Activated CD4-positive, alpha-beta T cell treated with anti-CD3 and anti-CD28 coated beads for 36 hours (primary cell): ENCODE results near the gene LMX1A. TPM values are rescaled to one million over a fixed set of nuclear protein-coding genes. Genes with fewer than 3 reads are reported as not detected.

Source experiments
- ATAC-seq: fragments of 200-7000 bp; cut with Tn5 transposase; one replicate; pipeline ENCODE4 v1.10.0; 2021; ENCODE audit warnings: mild to moderate bottlenecking, moderate library complexity
- CTCF ChIA-PET: fragments of 350-600 bp; sonication (Branson Sonifier 250); formaldehyde crosslinking; loops from one replicate; lab custom pipeline; 2021; ENCODE audit warnings: antibody characterized with exemption; lab: Charles Lee
- POLR2A ChIA-PET: fragments of 350-600 bp; sonication (Branson Sonifier 250); formaldehyde crosslinking; loops from one replicate; lab custom pipeline; 2021; ENCODE audit warnings: antibody characterized with exemption, inconsistent platforms; lab: Charles Lee
- DNase-seq: peaks from one replicate; pipeline ENCODE4 v3.0.0-alpha.2; 2020
- H3K27ac Mint-ChIP-seq: one replicate; pipeline ENCODE4 v1.8.0; 2021; ENCODE audit warnings: mixed read lengths
- H3K27me3 Mint-ChIP-seq: one replicate; pipeline ENCODE4 v1.8.0; 2021; ENCODE audit warnings: mixed read lengths
- H3K36me3 Mint-ChIP-seq: one replicate; pipeline ENCODE4 v1.8.0; 2021; ENCODE audit warnings: low read depth, mixed read lengths
- H3K4me1 Mint-ChIP-seq: one replicate; pipeline ENCODE4 v1.8.0; 2021; ENCODE audit warnings: mixed read lengths
- H3K4me3 Mint-ChIP-seq: one replicate; pipeline ENCODE4 v1.8.0; 2021; ENCODE audit warnings: mild to moderate bottlenecking, moderate library complexity, mixed read lengths
- H3K9me3 Mint-ChIP-seq: one replicate; pipeline ENCODE4 v1.8.0; 2021; ENCODE audit warnings: low read depth, mixed read lengths
- intact Hi-C, 2 experiments: fragments of 100-400 bp; cut with DNase I in 1 of 2; cut with micrococcal nuclease in 1 of 2; formaldehyde crosslinking; loops; one replicate each; pipeline versions ENCODE4 v1.14.2 to v1.15.1; 2022 to 2024; cut with DNase I, micrococcal nuclease
- total RNA-seq, 2 experiments: library from RNA; stranded (reverse); gene quantifications; one replicate each; pipeline ENCODE4 v1.2.3, GENCODE V29; 2021

The LMX1A gene
- total RNA-seq, 2 experiments from 2014 or later, result not detected

DNA sequence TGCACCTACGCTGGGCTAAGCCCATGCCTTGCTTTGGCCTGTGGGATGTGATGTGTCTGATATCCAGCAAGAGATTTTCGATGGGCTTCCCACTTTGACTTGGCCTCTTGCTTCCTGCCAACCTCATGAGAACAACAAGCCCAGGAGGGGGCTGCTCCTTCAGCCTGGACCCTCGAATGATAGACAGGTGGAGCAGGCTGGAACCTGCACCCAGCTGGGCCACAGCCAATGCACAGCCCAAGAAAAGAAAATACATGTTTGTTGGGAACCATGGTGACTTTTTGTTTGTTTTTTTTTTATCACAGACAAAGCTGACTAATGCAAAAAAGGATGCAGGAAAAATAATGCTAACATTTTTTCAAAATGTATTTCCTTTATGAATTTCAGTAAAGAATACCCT lies 144.3 kb downstream of the LMX1A start:
- no peak overlapping the region for H3K4me3 Mint-ChIP-seq
- H3K36me3 Mint-ChIP-seq, result no peaks in the 10 kb centered on the region
- intact Hi-C loops, result no loop called here
- H3K27me3 Mint-ChIP-seq, result no peaks in the 10 kb centered on the region
- H3K4me1 Mint-ChIP-seq, result no peaks in the 10 kb centered on the region
- DNase-seq (no peak), ATAC-seq (no peak)
- POLR2A ChIA-PET, result no interaction called here
- no peak overlapping the region for H3K27ac Mint-ChIP-seq
- H3K9me3 Mint-ChIP-seq, result no peaks in the 10 kb centered on the region
- CTCF ChIA-PET, result interaction anchor here (0.7 kb wide), 1 partner anchor 1542 kb away, joined by 3 read pairs; no protein-coding TSS in a partner anchor

DNA sequence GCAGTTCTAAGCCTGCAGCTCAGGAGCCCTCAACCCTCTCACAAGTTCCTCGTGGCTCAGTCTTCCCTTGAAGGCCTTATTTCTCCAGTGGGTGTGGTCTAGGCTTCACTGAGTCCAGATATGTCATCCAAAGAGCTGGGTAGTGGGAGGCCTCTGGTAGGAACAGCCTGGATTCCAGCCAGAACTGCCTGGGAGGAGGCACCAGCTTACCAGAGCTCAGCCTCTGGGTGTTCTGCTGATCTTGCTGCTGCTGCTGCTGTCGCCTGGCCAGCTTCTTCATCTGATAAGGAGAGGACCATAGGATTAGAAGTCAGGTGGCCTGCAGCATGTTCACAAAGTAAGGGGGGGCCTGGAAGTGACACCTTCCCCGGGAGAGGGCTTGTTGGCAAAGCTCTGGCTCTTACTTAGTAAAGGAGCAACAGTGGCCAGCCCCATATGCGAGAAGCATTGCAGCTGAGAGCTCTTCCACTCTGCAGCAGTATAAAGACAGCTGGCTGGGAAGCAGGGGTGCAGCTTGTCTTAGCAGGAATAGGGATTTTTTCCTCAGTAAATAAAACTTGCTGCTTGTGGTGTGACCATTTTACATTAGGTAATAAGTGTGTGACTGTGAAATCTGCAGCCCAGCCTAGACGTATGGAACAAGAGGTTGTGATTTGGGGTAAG lies 148.5 kb downstream of the LMX1A start:
- no peaks in the 10 kb centered on the region for H3K27me3 Mint-ChIP-seq
- no peaks in the 10 kb centered on the region for H3K4me1 Mint-ChIP-seq
- intact Hi-C loops, result no loop called here
- H3K9me3 Mint-ChIP-seq, result no peaks in the 10 kb centered on the region
- DNase-seq (no peak), ATAC-seq (no peak)
- no peak overlapping the region for H3K27ac Mint-ChIP-seq
- H3K36me3 Mint-ChIP-seq, result no peaks in the 10 kb centered on the region
- no peak overlapping the region for H3K4me3 Mint-ChIP-seq
- CTCF ChIA-PET, result interaction anchor here (0.6 to 0.8 kb wide), 2 partner anchors 22 to 65 kb away, joined by 3 to 4 read pairs; no protein-coding TSS in a partner anchor
- POLR2A ChIA-PET, result no interaction called here

DNA sequence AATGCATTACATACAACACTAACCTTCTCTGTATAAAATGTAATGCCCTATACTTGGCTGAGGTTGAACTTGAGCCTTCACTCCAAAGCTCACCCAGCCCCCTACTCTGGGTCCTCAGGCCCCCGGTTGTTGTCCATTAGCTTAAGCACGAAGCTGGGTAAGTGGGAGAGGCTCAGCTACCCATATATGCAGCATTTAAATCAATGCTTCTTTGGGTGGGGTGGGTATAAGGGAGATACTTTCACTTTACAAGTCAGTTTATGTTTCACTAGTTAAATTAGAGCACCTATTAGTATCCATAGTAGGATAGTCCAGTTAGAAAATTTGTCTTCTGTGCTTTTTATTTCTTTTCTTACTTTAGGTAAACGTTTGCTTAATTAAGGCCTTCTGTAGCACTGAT lies 151.4 kb downstream of the LMX1A start:
- Mint-ChIP-seq H3K9me3 (no peaks in the 10 kb centered on the region), H3K4me1 (no peaks in the 10 kb centered on the region), H3K36me3 (no peaks in the 10 kb centered on the region), H3K4me3 (no peak overlapping the region), H3K27me3 (no peaks in the 10 kb centered on the region), H3K27ac (no peak overlapping the region)
- ChIA-PET POLR2A (no interaction called here), CTCF (no interaction called here)
- intact Hi-C loops, result no loop called here
- no peak for ATAC-seq
- DNase-seq, result no peak

DNA sequence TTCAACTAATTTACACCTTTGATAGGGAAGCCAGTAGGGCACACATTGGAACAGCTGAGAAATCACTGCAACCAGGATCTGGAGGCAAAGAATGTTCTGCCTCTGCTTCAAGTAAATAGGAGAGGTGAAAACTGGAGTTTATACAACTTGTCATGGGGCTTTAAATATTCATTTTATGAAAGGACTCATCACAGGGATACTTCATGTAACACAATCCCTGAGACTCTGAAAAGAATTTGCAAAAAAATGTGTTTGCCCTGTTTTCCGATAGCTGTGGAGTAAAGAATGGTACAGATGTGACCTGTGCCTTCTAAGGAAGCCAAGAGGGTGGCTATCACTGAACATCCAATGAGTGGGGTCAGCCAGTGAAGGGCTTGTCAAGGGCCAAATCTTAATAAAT lies 152.0 kb downstream of the LMX1A start:
- CTCF ChIA-PET, result no interaction called here

DNA sequence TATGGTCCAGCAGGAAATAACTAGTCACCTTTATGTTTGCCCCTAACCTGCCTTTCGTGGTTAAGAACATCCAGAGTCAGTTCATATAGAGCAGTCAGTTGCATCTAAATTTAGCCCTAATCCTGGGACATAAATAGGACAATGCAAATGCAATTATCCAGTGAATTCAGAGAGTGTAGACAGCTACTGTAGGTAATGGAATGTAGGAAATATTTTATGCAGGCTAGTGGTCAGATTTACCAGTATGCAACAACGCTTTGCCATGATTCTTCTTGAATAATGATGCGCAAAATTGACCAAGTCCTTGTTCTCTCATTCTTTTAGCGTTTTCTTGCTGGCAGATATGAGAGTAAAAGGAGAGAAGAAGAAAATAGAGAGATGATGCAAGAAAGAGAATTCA lies 165.4 kb downstream of the LMX1A start:
- CTCF ChIA-PET, result no interaction called here
- no peaks in the 10 kb centered on the region for H3K4me1 Mint-ChIP-seq

More for the DNA sequence above, 152.0 kb downstream of the LMX1A start:
- Mint-ChIP-seq H3K4me1 (no peaks in the 10 kb centered on the region), H3K36me3 (no peaks in the 10 kb centered on the region), H3K27ac (no peak overlapping the region), H3K9me3 (no peaks in the 10 kb centered on the region), H3K27me3 (no peaks in the 10 kb centered on the region), H3K4me3 (no peak overlapping the region)
- POLR2A ChIA-PET, result no interaction called here
- intact Hi-C loops, result no loop called here
- ATAC-seq, result no peak
- no peak for DNase-seq

DNA sequence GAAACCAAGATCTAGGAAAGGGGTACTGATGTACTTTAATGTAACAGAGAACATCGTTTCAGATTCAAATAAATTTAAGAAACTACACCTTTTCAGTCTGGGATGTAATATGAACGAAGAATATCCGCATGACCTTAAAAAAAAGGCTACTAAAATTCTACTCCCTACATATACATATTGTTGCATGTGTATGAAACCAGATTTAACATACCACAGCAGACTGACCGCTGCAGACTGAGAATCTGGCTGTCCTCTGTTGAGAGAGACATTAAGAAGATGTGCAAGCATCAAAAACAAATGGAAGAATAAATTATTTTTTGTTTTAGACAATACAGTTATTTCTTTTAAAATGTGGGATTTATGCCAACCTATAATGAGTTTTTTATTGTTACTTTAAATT lies 166.6 kb downstream of the LMX1A start:
- H3K9me3 Mint-ChIP-seq, result no peaks in the 10 kb centered on the region
- no peak overlapping the region for H3K4me3 Mint-ChIP-seq
- ATAC-seq (no peak), DNase-seq (no peak)
- no peaks in the 10 kb centered on the region for H3K36me3 Mint-ChIP-seq
- no peak overlapping the region for H3K27ac Mint-ChIP-seq
- intact Hi-C loops, result no loop called here
- ChIA-PET CTCF (no interaction called here), POLR2A (no interaction called here)
- no peaks in the 10 kb centered on the region for H3K4me1 Mint-ChIP-seq
- H3K27me3 Mint-ChIP-seq, result peaks cover 5% of the 10 kb centered on the region

More for the DNA sequence above, 165.4 kb downstream of the LMX1A start:
- H3K36me3 Mint-ChIP-seq, result no peaks in the 10 kb centered on the region
- no peaks in the 10 kb centered on the region for H3K9me3 Mint-ChIP-seq
- POLR2A ChIA-PET, result no interaction called here
- no peak for ATAC-seq
- DNase-seq, result no peak
- intact Hi-C loops, result no loop called here
- no peak overlapping the region for H3K4me3 Mint-ChIP-seq
- H3K27me3 Mint-ChIP-seq, result peaks cover 5% of the 10 kb centered on the region
- no peak overlapping the region for H3K27ac Mint-ChIP-seq

DNA sequence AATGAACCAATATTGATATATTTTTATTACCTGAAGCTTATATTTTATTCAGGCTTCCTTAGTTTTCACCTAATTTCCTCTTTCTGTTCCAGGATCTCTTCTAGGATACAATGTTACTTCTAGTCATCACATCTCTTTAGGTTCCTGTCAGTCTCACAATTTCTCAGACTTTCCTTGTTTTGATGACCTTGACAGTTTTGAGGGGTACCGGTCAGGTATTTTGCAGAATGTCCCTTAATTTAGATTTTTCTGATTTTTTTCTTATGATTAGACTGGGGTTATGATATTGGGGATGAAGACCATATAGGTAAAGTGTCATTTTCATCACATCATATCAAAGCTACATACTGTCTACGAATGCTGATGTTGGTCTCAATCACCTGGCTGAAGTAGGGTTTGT lies 167.5 kb downstream of the LMX1A start:
- DNase-seq, result no peak
- peaks cover 2% of the 10 kb centered on the region for H3K27me3 Mint-ChIP-seq
- H3K4me3 Mint-ChIP-seq, result no peak overlapping the region
- CTCF ChIA-PET, result interaction anchor here (0.5 kb wide), 1 partner anchor 600 kb away, joined by 3 read pairs; no protein-coding TSS in a partner anchor
- intact Hi-C loops, result no loop called here
- H3K9me3 Mint-ChIP-seq, result peaks cover 2% of the 10 kb centered on the region
- no peak overlapping the region for H3K27ac Mint-ChIP-seq
- H3K4me1 Mint-ChIP-seq, result no peaks in the 10 kb centered on the region
- POLR2A ChIA-PET, result no interaction called here
- no peak for ATAC-seq
- no peaks in the 10 kb centered on the region for H3K36me3 Mint-ChIP-seq

DNA sequence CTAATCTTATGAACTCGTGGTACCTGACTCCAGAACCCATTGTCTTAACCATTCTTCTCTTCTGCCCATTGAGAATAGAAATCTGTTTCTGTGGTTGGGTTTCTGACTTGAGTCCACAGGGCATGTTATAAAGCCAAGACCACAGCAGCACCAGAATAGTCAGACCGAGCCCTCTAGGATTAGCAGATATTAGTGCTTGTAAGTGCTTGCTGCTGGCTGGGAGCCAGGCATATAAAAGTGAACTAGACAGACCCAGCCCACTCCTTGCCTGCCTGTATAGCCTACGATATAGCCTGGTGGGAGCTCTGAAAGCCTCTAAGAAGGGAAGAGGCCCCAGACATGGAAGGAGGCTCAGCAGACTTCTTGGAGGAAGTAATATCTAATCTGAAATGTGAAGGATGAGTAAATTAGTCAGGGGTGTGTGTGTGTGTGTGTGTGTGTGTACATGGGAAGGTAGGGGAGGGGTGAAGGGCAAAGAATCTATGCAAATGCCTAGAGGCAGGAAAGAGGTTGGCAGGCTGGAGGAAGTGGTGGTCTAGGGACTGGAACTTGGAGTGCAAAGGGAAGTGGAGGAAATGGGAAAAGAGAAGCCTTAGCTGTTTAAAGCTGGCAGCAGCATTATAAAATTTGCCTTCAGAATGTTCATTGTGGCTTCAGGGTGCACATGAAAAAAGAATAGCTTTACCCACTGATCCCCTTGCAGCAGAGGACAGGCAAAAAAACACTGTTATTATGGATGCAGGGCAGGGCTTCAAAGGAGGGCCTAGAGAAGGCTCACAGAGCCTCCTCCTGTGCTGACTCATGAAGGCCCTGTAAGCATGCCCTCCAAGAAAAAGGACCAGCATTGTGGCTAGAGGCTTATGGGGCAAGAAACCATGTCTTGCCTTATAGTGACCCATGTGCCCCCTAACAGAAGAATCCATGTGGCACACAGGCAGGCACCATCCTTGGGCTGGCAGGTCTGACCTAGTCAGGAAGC lies 169.2 kb downstream of the LMX1A start:
- Mint-ChIP-seq H3K4me3 (no peak overlapping the region), H3K36me3 (no peaks in the 10 kb centered on the region), H3K27ac (no peak overlapping the region), H3K4me1 (no peaks in the 10 kb centered on the region), H3K27me3 (peaks cover 5% of the 10 kb centered on the region), H3K9me3 (peaks cover 7% of the 10 kb centered on the region)
- DNase-seq (no peak), ATAC-seq (no peak)
- intact Hi-C loops, result no loop called here
- POLR2A ChIA-PET, result no interaction called here
- CTCF ChIA-PET, result no interaction called here

DNA sequence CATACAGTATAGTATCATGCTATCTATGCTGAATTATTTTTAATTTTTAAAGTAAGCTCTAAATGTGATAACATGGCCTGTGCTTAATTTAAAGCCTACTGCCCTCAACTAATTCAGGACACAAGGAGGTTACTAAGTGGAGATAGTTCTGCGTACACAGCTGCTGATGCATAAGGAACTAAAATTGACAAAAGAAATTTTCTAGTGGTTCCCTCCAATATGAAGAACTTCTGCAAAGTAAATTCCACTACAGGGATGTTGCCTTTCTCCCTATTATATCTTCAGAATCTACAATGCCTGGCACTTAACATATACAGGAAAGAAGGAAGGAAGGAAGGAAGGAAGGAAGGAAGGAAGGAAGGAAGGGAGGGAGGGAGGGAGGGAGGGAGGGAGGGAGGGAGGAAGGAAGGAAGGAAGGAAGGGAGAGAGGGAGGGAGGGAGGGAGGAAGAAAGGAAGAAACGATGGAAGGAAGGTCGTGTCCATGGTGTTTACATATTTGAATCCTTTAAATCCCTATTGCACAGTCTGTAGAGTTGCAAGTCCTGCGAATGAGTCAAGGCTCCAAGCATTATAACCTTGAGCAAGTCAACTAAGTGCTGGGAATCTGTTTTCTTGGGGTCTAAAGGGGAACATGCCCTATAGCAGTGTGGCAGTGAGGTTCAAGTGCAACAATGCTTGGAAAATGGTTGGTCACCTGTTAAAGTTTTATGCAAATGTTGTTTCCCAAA lies 171.2 kb downstream of the LMX1A start:
- intact Hi-C loops, result no loop called here
- Mint-ChIP-seq H3K27ac (no peak overlapping the region), H3K4me3 (no peak overlapping the region), H3K9me3 (peaks cover 8% of the 10 kb centered on the region), H3K27me3 (peaks cover 5% of the 10 kb centered on the region), H3K36me3 (no peaks in the 10 kb centered on the region), H3K4me1 (no peaks in the 10 kb centered on the region)
- ChIA-PET CTCF (no interaction called here), POLR2A (no interaction called here)
- DNase-seq (no peak), ATAC-seq (no peak)

DNA sequence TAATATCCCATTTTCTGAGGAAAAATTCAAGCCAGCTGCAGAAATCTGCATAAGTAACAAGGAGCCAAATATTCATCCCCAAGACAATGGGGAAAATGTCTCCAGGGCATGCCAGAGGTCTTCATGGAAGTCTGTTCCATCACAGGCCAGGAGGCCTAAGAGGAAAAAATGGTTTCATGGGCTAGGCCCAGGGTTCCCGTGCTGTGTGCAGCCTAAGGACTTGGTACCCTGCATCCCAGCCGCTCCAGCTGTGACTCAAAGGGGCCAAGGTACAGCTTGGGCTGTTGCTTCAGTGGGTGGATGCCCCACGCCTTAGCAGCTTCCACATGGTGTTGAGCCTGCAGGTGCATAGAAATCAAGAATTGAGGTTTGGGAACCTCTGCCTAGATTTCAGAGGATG lies 173.5 kb downstream of the LMX1A start:
- no peak overlapping the region for H3K4me3 Mint-ChIP-seq
- ChIA-PET POLR2A (no interaction called here), CTCF (no interaction called here)
- H3K36me3 Mint-ChIP-seq, result no peaks in the 10 kb centered on the region
- DNase-seq, result no peak
- intact Hi-C loops, result no loop called here
- no peak for ATAC-seq
- H3K4me1 Mint-ChIP-seq, result no peaks in the 10 kb centered on the region
- H3K27me3 Mint-ChIP-seq, result peaks cover 5% of the 10 kb centered on the region
- no peak overlapping the region for H3K27ac Mint-ChIP-seq
- peaks cover 8% of the 10 kb centered on the region for H3K9me3 Mint-ChIP-seq

DNA sequence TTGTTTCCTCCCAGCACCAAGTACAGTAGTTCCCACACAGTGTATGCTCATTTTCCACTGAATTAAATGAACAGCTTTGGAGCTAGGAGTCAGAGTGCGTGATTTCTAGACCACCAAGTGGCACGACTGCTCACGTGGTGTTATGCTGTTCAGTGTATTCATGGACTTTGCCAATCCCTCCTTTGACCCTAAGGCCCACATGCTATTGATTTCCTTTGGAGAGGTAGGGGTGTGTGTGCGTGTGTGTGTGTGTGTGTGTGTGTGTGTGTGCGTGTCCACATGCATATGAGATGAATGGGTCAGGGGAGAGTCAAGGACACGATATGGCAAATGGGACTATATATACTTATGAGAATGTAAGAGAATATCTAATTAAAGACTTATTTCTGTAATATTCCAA lies 177.2 kb downstream of the LMX1A start:
- ATAC-seq (no peak), DNase-seq (no peak)
- ChIA-PET CTCF (no interaction called here), POLR2A (no interaction called here)
- peaks cover 5% of the 10 kb centered on the region for H3K27me3 Mint-ChIP-seq
- H3K4me1 Mint-ChIP-seq, result no peaks in the 10 kb centered on the region
- no peaks in the 10 kb centered on the region for H3K36me3 Mint-ChIP-seq
- intact Hi-C loops, result loop anchor here in 1 of 2 experiments (5.0 kb wide), 1 partner anchor 1413 kb away; no protein-coding TSS in a partner anchor
- H3K4me3 Mint-ChIP-seq, result no peak overlapping the region
- peaks cover 8% of the 10 kb centered on the region for H3K9me3 Mint-ChIP-seq
- H3K27ac Mint-ChIP-seq, result no peak overlapping the region
